ENCODE results near the gene ZBTB2.

DNA sequence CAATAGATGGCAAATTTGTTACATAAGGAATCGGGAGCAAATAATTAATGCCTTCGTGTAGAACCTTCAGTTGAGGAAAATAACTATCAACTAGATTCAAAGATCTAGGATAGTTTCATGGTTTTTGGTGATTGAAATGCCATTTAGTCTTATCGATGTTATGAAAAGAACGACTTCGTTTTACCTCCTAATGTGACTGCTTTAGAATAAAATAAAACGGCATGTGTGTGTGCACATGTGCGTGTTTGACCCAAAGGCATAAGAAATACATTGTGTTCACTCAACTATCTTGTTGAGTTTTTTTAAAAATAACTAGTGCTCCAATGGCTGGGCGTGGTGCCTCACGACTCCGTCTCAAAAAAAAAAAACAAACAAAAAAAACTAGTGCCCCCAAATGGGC lies 37.6 kb downstream of the ZBTB2 start:
- TF ChIP-seq SPI1 (IDR thresholded peaks at IDR 0.05; ENCODE audit: low read depth, low read length): no peak
- TF ChIP-seq TAF1 (IDR thresholded peaks at IDR 0.05; ENCODE audit: low read depth, low read length): no peak

Measured in GM12891 (cell line).